Measurements from ENCODE around the gene CCDC61.

CCDC61 gene

GRCh38 chr19:46042252-46042883 is 47.1 kb downstream of the CCDC61 start:
- DNase-seq (ENCODE audit: low spot score) = no peak

GRCh38 chr19:46043519-46043918 is 48.3 kb downstream of the CCDC61 start:
- no peak for DNase-seq (ENCODE audit: low spot score)

- DNase-seq (ENCODE audit: low spot score) = no peak
Observed at GRCh38 chr19:46049597-46049996, 54.3 kb downstream of the CCDC61 start.

GRCh38 chr19:46052896-46053295 is 57.6 kb downstream of the CCDC61 start:
- DNase-seq (ENCODE audit: low spot score) = no peak

DNA sequence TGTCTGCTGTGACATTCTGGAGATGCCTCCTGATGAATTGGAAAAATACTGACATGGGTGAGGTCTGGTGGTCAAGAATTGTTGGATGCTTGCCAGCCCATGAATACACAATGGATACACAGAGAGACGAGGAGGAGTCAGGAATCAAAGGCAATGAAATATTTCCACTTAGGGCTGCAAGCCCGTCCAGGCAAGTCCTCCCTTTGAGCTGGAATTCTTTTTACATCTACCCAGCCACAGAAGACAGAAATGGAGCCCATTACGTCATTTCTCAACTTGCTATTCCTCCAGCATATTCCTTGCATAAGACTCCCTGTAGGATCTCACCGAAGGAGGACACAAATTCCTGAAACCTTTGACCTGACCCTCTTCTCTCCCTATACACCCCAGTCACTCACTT is 61.3 kb downstream of the CCDC61 start:
- no peak for DNase-seq (ENCODE audit: low spot score)

- no peak for DNase-seq (ENCODE audit: low spot score)
Observed at GRCh38 chr19:46058778-46059177, 63.5 kb downstream of the CCDC61 start.

DNA sequence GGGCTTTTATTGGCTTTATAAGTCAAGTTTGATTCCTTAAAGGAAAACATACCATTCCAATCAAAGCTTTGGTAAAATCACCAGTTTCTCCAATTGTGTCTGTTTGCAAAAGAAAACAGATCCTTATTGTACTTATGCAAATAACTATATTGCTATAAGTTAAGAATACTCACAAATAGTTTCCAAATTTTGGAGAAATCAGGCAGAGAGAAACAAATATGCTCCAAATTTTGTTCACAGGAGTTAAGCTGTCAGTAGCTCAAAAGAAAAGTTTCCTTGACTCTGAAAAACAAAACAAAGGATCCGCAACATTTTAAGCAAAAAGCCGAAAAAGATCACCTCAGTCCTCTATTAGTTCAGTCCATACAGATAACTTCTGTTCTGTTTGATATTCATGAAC is 64.7 kb downstream of the CCDC61 start:
- no peak for DNase-seq (ENCODE audit: low spot score)

GRCh38 chr19:46063201-46063600 is 67.9 kb downstream of the CCDC61 start:
- no peak for DNase-seq (ENCODE audit: low spot score)

- no peak for DNase-seq (ENCODE audit: low spot score)
Observed at GRCh38 chr19:46065486-46066071, 70.3 kb downstream of the CCDC61 start.

DNA sequence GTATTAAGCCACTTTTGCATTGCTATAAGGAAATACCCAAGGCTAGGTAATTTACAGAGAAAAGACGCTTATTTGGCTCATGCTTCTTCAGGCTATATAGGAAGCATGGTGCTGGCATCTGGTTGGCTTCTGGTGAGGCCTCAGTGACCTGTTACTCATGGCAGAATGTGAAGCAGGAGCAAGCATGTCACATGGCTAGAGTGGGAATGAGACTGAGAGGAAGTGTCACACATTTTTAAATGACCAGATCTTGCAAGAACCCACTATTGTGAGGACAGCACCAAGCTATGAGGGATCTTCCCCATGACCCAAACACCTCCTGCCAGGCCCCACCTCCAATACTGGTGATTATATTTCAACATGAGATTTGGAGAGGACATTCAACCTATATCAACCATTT is 71.2 kb downstream of the CCDC61 start:
- no peak for DNase-seq (ENCODE audit: low spot score)

- no peak for DNase-seq (ENCODE audit: low spot score)
Observed at GRCh38 chr19:46067691-46068090, 72.4 kb downstream of the CCDC61 start.

Data from hematopoietic multipotent progenitor cell treated with erythropoietin and hydrocortisone succinate and interleukin-3 and kit ligand, for 17 days (in vitro differentiated cells).